Central memory CD4-positive, alpha-beta T cell (primary cell): Measurements from ENCODE around the gene TMEM266.
"Not testable (repeated sequence)": the region's sequence is repeated elsewhere in the genome, so short reads cannot be mapped to it uniquely, and the experiment has no call there.

ENCODE experiments used
- DNase-seq: peaks from one replicate; pipeline ENCODE4 v3.0.0; 2022
- total RNA-seq, 3 experiments: gene quantifications; one replicate each; lab custom pipeline; 2026; lab: John Stamatoyannopoulos, UW

The TMEM266 gene, protein sequence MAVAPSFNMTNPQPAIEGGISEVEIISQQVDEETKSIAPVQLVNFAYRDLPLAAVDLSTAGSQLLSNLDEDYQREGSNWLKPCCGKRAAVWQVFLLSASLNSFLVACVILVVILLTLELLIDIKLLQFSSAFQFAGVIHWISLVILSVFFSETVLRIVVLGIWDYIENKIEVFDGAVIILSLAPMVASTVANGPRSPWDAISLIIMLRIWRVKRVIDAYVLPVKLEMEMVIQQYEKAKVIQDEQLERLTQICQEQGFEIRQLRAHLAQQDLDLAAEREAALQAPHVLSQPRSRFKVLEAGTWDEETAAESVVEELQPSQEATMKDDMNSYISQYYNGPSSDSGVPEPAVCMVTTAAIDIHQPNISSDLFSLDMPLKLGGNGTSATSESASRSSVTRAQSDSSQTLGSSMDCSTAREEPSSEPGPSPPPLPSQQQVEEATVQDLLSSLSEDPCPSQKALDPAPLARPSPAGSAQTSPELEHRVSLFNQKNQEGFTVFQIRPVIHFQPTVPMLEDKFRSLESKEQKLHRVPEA
- 0 to 0.18 (median 0.05) reads per million in 3 experiments for total RNA-seq

DNA sequence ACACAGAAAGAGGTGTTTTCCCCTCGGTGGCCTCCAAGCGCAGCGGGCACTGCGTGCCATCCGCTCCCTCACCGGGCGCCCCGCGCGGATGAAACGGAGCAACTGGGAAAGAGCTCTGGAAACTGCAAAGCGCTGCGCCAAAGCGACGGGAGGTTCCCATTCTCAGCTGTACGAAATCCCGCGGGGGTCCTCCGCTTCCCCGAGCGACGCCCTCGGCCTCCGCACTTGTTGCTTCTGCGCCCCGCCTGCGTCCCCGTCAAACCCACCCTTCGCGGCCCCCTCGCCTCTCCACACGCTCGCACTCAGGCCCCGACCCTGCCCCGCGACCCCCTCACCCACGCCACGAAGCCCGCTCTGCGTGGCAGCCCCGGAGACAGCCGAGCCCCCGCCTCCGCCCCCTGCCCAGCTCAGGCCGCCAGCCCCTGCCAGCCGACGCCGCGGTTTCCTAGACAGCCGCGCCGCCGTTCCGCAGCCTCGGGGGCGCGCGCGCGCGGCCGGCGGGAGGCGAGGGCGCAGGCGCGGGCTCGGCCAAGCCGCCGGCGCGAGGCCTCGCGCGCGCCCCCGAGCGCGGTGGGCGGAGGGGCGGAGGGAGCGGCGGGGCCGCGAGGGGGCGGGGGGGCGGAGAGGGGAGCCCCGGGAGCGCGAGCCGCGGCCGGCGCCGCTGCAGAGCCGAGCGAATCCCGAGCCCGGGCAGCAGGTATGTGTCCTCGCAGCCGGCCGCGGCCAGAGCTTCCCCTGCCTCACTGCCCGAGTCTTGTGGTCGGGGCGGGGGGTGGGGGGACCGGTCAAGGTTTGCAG is at the start of gene TMEM266:
TMEM266 (plus strand) TSS at position 666 of the 798 bp plus-strand sequence. CDS start 74,279 bp downstream, outside the sequence.
- DNase-seq: no peak

DNA sequence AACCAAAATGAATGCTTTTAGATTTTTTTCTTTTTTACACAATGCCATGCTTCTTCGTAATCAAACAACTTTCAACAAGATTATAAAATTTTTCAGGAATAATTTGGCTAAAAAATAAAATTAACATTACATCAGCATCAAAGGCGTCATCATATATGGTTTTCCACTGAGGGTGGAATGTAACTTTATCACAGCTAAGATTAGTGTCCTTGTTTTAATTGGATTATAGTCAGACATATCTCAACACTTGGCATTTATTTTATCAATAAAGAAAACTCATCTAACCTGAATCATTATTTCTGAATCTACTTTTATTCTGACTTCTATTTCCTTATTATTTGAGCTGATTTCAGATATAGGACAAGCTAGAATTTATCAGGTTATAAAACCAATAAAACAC is 49.2 kb upstream of the TMEM266 start:
- no peak for DNase-seq

DNA sequence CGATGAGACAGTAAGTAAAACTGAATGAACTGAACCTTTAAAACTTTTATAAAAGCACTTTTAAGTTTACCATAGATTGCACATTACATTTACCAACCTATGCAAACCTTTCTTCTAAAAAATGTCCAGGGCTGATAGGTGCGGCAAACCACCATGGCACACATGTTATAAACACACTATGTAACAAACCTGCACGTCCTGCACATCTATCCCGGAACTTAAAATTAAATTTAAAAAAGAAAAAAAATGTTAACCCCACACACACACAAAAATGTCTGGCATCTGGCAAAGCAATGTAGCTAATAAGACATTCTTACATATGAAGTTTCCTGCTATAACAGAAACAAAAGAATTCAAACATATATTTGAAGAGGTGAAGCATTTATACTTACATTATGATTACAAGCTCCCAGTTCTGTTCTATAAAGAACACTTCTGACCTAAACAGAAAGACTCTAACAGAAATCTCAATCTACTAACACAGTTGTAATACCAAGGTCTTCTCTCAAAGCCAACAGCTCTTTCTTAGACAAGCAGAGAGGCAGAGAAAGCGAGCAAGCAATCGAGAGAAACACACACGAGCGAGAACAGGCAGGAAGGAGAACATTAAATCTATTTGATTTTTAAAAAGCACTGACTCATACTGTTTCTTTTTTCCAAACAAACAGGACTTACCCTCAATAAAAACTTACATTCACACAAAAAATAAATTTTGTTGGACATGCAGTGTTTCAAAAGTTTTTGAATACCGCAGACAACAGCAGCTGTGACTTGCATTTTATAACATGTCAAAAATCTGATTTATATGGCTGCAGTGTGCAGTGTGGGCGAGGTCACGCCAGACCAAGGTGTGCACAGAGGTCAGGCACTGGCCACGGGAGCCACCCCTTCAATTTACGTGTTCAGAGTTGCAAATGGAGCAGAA is 47.9 kb upstream of the TMEM266 start, which contains the start of gene NRG4:
NRG4 (minus strand) TSS at position 798 of the 925 bp plus-strand sequence. CDS start 1,194 bp downstream, outside the sequence.
- no peak for DNase-seq

DNA sequence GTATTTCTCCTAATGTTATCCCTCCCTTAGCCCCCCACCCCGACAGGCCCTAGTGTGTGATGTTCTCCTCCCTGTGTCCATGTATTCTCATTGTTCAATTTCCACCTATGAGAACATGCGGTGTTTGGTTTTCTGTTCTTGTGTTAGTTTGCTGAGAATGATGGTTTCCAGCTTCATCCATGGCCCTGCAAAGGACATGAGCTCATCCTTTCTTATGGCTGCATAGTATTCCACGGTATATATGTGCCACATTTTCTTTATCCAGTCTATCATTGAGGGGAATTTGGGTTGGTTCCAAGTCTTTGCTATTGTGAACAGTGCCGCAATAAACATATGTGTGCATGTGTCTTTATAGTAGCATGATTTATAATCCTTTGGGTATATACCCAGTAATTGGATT is 46.3 kb upstream of the TMEM266 start:
- not testable (repeated sequence) for DNase-seq

DNA sequence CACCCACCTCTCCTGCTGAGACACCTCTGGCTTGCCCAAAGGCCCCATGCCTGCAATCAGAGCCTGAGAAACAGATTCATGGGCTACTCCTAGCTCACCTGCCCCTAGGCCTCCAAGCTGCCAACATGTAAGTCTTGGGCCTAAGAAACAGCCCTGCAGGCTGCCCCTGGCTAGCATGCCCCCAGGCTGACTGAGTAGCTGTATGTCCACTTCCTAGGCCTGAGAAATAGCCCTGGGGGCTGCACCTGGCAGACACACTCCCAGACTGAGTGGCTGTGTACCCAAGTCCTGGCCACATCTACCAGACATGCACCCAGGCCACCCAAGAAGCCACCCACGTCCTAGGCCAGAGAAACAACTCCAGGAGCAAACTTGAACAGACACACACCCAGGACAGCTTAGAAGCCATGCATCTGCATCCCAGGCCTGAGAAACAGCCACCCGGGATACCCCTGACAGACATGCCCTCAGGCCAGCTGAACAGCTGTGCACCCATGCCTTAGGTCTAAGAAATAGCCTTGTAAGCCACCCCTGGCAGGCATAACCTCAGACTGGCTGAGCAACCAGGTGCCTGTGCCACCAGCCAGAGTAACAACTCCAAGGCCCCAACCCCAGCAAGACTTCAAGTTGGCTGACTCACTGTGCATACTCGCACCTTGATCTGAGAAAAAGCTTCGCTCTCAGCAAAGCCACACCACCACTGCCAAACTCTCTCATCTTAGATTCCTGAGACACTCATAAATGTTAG is 35.6 kb upstream of the TMEM266 start:
- DNase-seq: no peak

DNA sequence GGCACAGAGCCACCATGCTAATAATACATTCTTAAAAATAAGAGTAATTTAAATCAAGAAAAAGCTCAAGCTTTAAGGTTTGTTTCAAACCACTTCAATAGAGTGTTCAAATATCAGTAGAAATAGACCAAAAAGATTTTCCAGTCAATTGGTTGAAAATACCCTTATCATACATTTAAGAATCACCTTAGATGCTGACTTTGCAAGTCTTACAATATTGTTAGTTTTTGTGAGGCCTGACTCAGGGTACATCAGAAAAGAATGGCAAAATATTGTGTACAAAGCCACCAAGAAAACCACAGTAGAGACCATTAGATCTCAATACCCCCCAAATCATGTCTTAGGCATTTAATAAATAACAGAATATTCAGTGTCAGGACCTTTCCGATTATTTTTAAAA is 27.7 kb upstream of the TMEM266 start:
- no peak for DNase-seq

DNA sequence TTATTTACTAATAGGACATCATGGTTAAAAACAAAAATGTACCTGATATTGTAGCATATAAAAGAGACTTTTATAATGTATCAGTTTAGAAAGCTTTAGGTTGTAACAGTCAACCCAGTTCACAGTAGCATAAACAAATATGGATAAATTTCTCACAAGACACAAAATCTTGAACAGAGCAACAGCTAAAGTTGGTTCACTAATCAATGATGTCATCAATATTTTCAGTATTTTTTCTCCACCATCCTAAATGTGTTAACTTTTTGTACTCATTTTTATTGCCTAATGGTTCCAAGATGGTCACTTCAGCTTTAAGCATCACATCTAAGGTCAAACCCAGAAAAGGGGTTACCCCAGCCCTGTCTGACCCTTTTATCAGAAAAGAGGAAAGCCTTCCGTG is 26.3 kb upstream of the TMEM266 start:
- no peak for DNase-seq

DNA sequence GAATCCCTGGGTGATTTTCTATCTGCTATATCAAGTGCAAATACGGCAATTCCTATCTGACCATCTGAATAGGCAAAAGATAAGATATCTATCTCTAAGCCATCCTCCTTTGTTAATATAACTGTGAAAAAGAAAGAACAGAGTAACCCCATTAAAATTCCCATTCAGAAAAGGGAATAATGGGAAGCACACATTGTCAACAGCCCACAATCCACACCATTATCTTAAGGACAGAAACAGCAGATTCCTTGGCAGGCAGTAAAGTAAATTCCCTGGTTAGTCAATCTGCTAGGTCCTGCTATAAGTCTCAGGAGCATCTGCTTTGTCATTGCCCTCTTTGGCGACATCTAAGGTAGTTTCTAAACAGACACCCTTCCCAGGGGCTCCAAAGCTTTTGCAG is 25.7 kb upstream of the TMEM266 start:
- no peak for DNase-seq

DNA sequence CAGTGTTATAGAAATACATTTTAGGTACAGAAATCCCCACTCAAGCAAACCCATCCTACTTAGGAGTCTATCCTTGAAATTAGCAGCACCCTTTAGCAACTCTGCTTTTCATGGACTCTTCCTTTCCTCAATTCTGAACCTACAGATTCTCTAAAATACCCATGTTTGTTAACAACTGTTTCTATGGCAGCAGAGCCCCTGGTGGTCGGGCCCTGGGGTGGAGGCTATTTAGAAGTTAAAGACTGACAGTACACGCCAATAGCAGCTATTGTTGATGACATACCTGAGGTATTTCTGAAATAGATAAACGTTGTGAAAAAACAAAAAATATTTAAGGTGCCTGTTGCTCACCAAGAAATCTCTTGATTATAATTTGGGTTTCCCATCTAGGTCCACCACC is 24.2 kb upstream of the TMEM266 start:
- no peak for DNase-seq

DNA sequence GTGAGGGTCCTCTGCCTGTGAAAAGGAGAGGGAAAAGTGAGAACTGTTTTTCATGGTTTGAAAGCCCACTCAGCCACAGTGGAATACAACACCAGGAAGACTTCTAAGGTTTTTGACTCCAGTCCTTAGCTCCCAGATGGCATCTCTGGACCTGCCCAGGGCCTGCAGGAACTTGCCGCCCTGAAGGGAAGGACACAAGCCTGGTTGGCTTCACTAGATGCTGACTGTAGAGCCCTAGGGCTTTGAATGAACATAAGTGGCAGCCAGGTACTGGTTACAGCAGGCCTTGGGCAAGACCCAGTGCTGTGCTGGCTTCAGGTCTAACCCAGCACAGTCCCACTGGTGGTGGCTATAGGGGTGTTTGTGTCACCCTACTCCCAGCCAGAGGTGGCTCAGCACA is 21.3 kb upstream of the TMEM266 start:
- DNase-seq: no peak

DNA sequence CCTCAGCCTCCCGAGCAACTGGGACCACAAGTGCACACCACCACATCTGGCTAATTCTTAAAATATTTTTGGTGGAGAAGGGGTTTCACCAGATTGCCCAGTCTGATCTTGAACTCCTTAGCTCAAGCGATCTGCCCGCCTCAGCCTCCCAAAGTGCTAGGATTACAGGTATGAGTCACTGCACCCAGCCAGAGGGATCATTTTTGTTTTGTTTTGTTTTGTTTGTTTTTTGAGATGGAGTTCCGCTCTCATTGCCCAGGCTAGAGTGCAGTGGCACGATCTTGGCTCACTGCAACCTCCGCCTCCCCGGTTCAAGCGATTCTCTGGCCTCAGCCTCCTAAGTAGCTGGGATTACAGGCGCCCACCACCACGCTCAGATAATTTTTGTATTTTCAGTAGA is 5.6 kb upstream of the TMEM266 start:
- DNase-seq: not testable (repeated sequence)

DNA sequence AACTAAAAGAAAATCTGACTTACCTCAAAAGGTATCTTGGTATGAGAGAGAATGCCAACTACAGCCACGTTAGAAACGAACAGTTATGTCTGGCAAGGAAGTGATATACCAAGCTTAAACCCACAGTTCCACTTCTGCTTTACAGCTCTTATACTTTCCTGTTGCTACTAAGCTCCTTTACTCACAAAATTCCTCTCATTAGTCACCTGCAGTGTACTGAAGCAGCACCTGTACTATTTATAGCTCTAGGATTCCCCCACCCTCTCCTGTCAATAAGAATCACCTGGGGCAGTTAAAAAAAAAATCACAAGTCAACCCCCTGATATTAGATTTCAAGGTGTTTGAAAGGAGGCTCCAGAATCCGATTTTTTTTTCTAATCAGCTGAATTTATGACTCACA is 2.9 kb upstream of the TMEM266 start:
- DNase-seq: no peak

DNA sequence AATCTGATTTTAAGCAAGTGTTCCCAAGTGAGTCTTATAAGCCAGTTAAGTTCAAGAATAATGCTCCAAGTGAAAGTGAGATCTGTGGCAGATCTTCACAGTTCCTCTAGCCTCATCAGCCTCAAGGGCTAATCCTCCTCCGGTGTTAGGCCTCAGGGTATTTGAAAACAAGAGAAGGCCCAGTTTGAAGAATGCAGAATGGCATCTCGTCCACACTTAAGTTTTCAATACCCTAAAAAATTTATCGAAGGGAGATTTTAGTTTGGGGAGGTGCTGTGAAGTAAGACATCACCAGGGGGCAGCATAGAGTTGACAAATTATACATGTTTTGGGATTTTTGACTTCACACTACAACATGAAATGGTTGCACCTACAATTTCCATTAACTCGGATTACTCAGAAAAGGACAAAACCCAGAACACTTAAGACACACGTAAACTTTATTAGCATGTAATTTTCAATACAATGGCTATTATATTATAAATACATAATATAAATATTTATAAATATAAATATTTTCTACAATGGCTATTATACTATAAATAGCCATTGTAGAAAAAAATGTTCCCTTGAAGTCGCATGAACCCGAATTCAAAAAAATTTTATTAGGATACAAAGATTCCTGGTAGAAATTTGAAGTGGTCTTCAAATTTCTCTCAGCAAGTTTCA is 2.3 kb upstream of the TMEM266 start:
- DNase-seq: peak; percentile 26

DNA sequence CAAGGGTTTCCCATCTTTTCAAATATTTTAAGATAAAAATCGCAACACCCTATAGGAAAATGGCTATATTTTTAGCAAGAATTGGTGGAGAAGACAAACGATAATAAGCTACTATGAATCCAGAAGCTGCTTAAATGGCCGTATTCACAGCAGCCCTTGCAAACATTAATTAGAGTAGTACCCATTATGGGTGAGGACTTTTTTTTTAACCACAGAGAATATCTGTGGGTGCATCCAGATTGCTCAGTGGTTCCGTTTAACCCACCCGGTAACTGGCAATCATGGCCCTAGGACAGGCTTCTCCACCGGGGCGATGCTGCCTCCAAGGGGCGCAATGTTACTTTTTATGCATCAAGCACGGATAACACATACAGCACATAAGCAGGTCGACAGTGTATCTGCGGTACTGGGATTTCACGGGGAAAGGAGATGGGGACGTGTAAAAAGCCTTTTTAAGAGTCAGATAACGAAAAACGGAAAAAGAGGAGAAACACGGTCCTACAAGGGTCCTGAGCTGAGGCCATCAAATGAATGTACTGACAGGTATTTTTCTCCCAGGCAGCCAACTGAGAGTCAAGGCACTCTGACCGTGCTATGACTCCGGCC is 968 bp upstream of the TMEM266 start:
- DNase-seq: no peak

DNA sequence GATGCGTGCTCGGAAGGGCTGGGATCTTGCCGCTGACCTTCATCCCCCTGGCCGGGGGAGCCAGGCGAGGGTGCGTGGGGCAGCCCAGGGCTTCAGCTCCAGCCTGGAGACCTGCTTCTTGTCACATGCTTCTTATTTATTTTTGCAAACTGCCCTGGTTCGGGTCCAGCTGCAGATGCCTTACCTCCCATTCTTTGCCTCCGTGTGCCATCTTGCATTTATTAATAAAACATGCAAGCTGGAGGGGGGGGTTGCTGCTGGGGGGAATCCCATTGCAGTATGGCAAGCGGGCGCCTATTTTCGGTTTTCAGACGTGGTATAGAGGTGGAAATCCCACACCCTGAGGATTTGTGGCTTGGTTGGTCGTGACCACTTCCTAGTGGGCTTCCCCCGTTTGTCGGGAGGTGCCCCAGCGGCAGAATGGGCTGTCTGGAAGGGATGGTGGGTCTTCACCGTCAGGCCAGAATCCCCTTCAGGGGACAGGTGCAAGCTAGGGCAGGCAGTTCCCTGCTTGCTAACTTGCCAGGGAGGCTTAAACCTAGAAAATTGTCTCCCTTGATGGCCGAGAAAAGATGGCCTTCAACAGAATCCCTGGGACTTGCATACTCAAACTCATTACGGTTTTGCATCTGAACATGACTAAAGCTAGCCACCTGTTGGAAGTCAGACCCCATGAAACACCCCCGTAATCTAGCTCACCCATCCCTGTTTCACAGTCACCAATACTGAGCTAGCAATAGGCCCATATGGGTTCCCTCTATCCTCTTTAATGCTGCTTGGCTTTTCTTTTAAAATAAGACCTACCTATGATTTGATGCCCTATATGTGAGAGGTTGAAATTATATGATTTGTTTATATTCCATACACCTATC is 569 bp downstream of the TMEM266 start:
- peak; percentile 23 for DNase-seq

DNA sequence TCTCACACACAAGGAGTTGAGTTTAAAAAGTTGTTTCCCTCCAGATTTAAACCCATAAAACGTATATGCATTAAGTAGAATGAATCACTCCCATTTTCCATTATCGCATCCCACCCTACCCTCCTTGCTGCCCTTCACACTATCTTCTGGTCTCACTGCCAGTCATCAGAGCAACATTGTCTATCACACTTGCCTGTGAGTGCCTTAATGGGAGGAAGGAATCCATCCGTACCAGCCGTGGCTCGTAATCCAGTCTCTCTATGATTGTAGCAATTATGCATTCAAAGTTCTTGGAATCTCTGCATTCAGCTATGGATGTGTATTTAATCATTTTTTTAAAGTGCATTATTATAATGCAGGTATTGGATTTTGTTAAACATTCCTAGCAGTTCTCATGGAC is 1.9 kb downstream of the TMEM266 start:
- no peak for DNase-seq

DNA sequence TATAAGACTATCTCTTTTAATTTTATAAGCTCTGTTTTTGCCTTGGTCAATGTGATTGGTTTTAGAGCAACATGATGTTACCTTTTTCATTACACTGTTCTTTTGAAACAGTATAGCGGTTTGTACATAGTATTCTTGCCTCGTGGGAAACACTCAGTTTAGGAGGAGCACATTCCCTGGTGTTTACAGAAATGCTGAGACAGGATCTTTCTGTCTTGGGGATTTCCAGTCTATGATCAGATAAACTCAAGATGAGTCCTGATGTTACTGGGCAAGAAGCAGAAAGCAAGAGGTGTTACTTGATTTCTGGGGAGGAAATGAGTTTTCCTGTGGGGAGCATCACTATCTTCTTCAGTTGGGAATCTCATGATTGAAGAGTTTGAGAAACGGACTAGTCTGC is 2.5 kb downstream of the TMEM266 start:
- no peak for DNase-seq

DNA sequence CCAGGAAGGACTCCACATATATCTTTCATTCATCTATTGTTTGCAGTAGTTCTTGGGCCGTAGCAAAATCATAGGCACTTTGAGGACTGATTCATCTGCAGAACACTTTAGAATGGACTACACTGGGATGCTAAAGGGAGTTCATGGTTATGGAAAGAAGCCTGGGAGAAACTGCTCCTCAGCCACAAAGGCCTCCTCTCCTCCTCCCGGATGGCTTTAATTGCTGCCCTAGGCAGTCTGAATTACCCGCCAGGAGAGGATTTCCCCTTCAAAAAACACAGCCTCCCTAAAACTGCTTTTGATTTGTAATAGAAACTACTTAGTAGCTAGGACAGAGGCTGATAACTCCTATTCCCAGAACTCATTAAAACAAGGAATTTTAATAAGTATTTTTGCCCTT is 4.6 kb downstream of the TMEM266 start:
- DNase-seq: no peak

DNA sequence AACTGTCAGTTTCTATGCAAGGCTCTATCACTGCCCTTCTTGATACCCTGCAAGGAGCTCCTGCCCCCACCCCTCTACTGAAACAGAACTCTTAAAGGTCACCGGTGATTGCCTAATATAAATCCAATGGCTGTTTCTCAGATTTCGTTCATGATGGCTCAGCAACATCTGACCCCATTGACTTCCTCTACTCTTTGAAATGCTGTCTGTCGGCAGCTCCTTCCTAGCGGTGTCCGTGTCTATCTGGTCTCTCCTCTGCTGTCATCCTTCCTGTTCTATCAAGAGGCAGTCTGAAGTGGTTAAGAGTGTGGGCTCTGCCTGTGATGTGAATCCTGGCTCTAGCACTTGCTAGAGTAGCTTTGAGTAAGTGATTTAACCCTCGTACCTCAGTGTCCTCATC is 5.5 kb downstream of the TMEM266 start:
- DNase-seq: peak; percentile 27

DNA sequence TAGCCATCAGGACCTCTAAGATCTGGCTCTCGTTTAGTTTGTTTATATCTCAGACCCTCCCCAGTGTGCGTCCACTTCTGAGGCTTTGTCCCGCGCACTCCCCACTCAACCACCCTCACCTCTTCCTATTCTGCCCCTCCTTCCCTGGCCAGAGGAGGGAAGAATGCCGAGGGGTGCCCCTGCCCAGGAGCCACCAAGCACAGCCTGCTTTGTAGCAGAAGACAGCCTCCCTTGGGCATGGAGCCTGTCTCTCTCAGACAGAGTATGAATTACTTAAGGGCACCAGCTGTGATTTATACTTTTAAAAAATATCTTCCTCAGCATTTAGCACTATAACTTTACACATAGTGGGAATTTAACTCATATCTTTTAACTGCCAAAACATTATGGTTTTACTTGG is 6.0 kb downstream of the TMEM266 start:
- no peak for DNase-seq
